ENCODE data around the gene SLC35G3.
"Not testable (repeated sequence)": the region's sequence is repeated elsewhere in the genome, so short reads cannot be mapped to it uniquely, and the experiment has no call there.

SLC35G3 gene

DNA sequence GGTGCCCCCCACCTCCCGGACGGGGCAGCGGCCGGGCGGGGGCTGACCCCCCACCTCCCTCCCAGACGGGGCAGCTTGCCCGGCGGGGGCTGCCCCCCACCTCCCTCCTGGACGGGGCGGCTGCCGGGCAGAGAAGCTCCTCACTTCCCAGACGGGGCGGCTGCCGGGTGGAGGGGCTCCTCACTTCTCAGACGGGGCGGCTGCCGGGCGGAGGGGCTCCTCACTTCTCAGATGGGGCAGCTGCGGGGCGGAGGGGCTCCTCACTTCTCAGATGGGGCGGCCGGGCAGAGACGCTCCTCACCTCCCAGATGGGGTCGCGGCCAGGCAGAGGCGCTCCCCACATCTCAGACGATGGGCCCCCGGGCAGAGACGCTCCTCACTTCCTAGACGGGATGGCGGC is 869 bp upstream of the SLC35G3 start:
- not testable (repeated sequence) for H4K91ac ChIP-seq (ENCODE audit: low read depth, low read length); H3K4me1 ChIP-seq (ENCODE audit: control insufficient read depth in 1 of 2, insufficient read depth in 2 of 2, low read length in 2 of 2); H3K9ac ChIP-seq (ENCODE audit: low read length); H3K79me1 ChIP-seq (ENCODE audit: low read length); H3K4me2 ChIP-seq (ENCODE audit: low read length); H3K9me3 ChIP-seq (ENCODE audit: insufficient read depth, low read depth, low read length); H3K27me3 ChIP-seq (ENCODE audit: insufficient read depth, low read length); H2AFZ ChIP-seq (ENCODE audit: insufficient read depth, low read length, poor library complexity); H2BK5ac ChIP-seq (ENCODE audit: low read depth, low read length, poor library complexity); H4K8ac ChIP-seq (ENCODE audit: low read depth, low read length); H3K4ac ChIP-seq (ENCODE audit: low read depth, low read length); H3K23ac ChIP-seq (ENCODE audit: low read length); DNase-seq; H3K27ac ChIP-seq (ENCODE audit: low read depth, low read length); H3K18ac ChIP-seq (ENCODE audit: low read length); H2AK5ac ChIP-seq (ENCODE audit: low read length); H2BK12ac ChIP-seq (ENCODE audit: low read length); H3K4me3 ChIP-seq (ENCODE audit: low read depth, low read length); H2BK120ac ChIP-seq (ENCODE audit: insufficient read depth, low read length, poor library complexity); H3K79me2 ChIP-seq (ENCODE audit: control insufficient read depth, insufficient read depth, low read length, poor library complexity); H3K36me3 ChIP-seq (ENCODE audit: control insufficient read depth in 1 of 2, insufficient read depth in 2 of 2, low read length in 2 of 2); H4K12ac ChIP-seq (ENCODE audit: low read depth, low read length); H3K14ac ChIP-seq (ENCODE audit: low read length)
- WGBS (ENCODE audit: extremely low coverage, insufficient coverage, insufficient read length): no CpG with 5 or more reads among the region's 31 CpGs

DNA sequence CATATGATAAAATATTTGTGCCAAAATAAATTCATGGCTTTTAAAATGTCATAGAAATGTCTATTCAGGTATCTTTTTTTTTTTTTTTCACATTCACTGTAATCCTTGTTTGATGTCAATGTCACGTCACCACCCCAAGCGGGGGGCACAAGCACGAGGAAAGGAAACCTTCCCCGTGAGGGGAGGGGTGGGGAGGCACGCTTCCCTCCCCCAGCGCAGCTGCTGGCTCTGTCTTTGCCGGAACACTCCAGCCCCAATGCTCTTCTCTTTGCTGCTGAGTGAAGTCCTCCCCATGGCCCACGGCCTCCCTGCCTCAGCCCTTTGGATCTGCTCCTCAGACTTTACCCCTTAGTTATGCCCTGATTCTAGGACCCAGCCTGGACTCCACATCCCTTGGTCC is 1.5 kb downstream of the SLC35G3 start:
- Histone ChIP-seq H3K4me1 (ENCODE audit: control insufficient read depth in 1 of 2, insufficient read depth in 2 of 2, low read length in 2 of 2) (no peaks in the 10 kb centered on the region), H3K79me2 (ENCODE audit: control insufficient read depth, insufficient read depth, low read length, poor library complexity) (no peaks in the 10 kb centered on the region), H2BK120ac (ENCODE audit: insufficient read depth, low read length, poor library complexity) (no peak overlapping the region)

DNA sequence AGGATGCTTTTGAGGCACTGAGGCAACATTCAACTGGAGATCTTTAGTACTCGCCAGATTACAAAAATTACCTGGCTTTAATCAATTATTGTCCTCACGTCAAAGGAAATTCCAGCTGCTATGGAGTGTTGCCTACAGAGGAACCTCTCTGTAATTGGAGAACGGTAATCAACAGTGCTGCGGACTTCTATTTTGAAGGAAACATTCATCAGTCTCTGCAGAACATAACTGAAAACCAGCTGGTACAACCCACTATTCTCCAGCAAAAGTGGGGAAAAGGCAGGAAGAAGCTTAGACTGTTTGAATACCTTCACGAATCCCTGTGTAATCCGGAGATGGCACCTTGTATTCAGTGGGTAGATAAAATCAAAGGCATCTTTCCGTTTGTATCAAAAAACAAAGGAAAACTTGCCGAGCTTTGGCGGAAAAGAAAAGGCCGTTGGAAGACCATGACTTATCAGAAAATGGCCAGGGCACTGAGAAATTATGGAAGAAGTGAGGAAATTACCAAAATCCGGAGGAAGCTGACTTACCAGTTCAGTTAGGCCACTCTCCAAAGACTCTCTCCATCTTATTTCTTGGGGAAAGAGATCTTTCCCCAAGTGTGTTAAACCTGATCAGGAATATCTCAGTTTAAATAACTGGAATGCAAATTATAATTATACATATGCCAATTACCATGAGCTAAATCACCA is 3.0 kb downstream of the SLC35G3 start:
- H3K4me3 ChIP-seq (ENCODE audit: low read depth, low read length): no peak overlapping the region
- no peak overlapping the region for H3K4ac ChIP-seq (ENCODE audit: low read depth, low read length)
- H2AFZ ChIP-seq (ENCODE audit: insufficient read depth, low read length, poor library complexity): no peak overlapping the region
- H3K9ac ChIP-seq (ENCODE audit: low read length): no peak overlapping the region
- H3K4me2 ChIP-seq (ENCODE audit: low read length): no peak overlapping the region
- H3K4me1 ChIP-seq (ENCODE audit: control insufficient read depth in 1 of 2, insufficient read depth in 2 of 2, low read length in 2 of 2): no peaks in the 10 kb centered on the region
- no CpG with 5 or more reads among the region's 11 CpGs for WGBS (ENCODE audit: extremely low coverage, insufficient coverage, insufficient read length)
- H3K14ac ChIP-seq (ENCODE audit: low read length): no peak overlapping the region
- H2AK5ac ChIP-seq (ENCODE audit: low read length): no peak overlapping the region
- H3K27me3 ChIP-seq (ENCODE audit: insufficient read depth, low read length): no peaks in the 10 kb centered on the region
- H3K79me1 ChIP-seq (ENCODE audit: low read length): no peaks in the 10 kb centered on the region
- no peak overlapping the region for H3K23ac ChIP-seq (ENCODE audit: low read length)
- no peak overlapping the region for H4K91ac ChIP-seq (ENCODE audit: low read depth, low read length)
- H4K12ac ChIP-seq (ENCODE audit: low read depth, low read length): no peak overlapping the region
- no peak overlapping the region for H3K18ac ChIP-seq (ENCODE audit: low read length)
- no peak overlapping the region for H2BK120ac ChIP-seq (ENCODE audit: insufficient read depth, low read length, poor library complexity)
- H3K36me3 ChIP-seq (ENCODE audit: control insufficient read depth in 1 of 2, insufficient read depth in 2 of 2, low read length in 2 of 2): no peaks in the 10 kb centered on the region
- no peak overlapping the region for H3K27ac ChIP-seq (ENCODE audit: low read depth, low read length)
- H2BK12ac ChIP-seq (ENCODE audit: low read length): no peak overlapping the region
- DNase-seq: no peak
- no peak overlapping the region for H2BK5ac ChIP-seq (ENCODE audit: low read depth, low read length, poor library complexity)
- peaks cover 2% of the 10 kb centered on the region for H3K9me3 ChIP-seq (ENCODE audit: insufficient read depth, low read depth, low read length)
- H4K8ac ChIP-seq (ENCODE audit: low read depth, low read length): no peak overlapping the region
- no peaks in the 10 kb centered on the region for H3K79me2 ChIP-seq (ENCODE audit: control insufficient read depth, insufficient read depth, low read length, poor library complexity)

More for the DNA sequence above, 1.5 kb downstream of the SLC35G3 start:
- H2BK5ac ChIP-seq (ENCODE audit: low read depth, low read length, poor library complexity): no peak overlapping the region
- H3K27me3 ChIP-seq (ENCODE audit: insufficient read depth, low read length): no peaks in the 10 kb centered on the region
- no peaks in the 10 kb centered on the region for H3K36me3 ChIP-seq (ENCODE audit: control insufficient read depth in 1 of 2, insufficient read depth in 2 of 2, low read length in 2 of 2)
- no peak overlapping the region for H3K14ac ChIP-seq (ENCODE audit: low read length)
- peaks cover 2% of the 10 kb centered on the region for H3K9me3 ChIP-seq (ENCODE audit: insufficient read depth, low read depth, low read length)
- H3K4me3 ChIP-seq (ENCODE audit: low read depth, low read length): no peak overlapping the region
- DNase-seq: no peak
- H3K27ac ChIP-seq (ENCODE audit: low read depth, low read length): no peak overlapping the region
- H3K9ac ChIP-seq (ENCODE audit: low read length): no peak overlapping the region
- H3K79me1 ChIP-seq (ENCODE audit: low read length): no peaks in the 10 kb centered on the region
- H2BK12ac ChIP-seq (ENCODE audit: low read length): no peak overlapping the region
- H3K4ac ChIP-seq (ENCODE audit: low read depth, low read length): no peak overlapping the region
- no peak overlapping the region for H3K4me2 ChIP-seq (ENCODE audit: low read length)
- no peak overlapping the region for H2AFZ ChIP-seq (ENCODE audit: insufficient read depth, low read length, poor library complexity)
- H2AK5ac ChIP-seq (ENCODE audit: low read length): no peak overlapping the region
- H4K91ac ChIP-seq (ENCODE audit: low read depth, low read length): no peak overlapping the region
- WGBS (ENCODE audit: extremely low coverage, insufficient coverage, insufficient read length): no CpG with 5 or more reads among the region's 8 CpGs
- H4K8ac ChIP-seq (ENCODE audit: low read depth, low read length): no peak overlapping the region
- no peak overlapping the region for H3K18ac ChIP-seq (ENCODE audit: low read length)
- no peak overlapping the region for H3K23ac ChIP-seq (ENCODE audit: low read length)
- H4K12ac ChIP-seq (ENCODE audit: low read depth, low read length): no peak overlapping the region

DNA sequence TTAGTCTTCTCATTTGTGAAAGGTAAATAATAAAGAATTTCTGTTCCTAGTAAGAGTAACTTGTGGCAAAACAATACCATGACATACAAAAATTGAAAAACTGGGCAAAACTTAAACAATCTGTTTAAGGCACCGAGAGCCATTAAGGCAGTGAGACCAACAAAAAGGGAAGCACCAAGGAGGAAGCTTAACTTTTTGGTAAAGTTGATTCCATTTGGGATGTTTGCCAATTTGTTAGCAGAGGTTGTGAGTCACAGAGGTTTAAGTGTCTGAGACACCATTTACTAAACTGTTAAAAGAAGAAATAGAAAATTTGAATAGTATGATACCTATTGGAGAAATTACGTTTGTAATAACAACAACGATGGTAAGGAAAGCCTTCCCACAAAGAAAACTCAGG is 4.9 kb downstream of the SLC35G3 start:
- Histone ChIP-seq H3K4me3 (ENCODE audit: low read depth, low read length) (no peak overlapping the region), H4K12ac (ENCODE audit: low read depth, low read length) (no peak overlapping the region), H3K27me3 (ENCODE audit: insufficient read depth, low read length) (no peaks in the 10 kb centered on the region), H3K4ac (ENCODE audit: low read depth, low read length) (no peak overlapping the region), H3K4me2 (ENCODE audit: low read length) (no peak overlapping the region), H4K91ac (ENCODE audit: low read depth, low read length) (no peak overlapping the region), H3K18ac (ENCODE audit: low read length) (no peak overlapping the region), H3K4me1 (ENCODE audit: control insufficient read depth in 1 of 2, insufficient read depth in 2 of 2, low read length in 2 of 2) (no peaks in the 10 kb centered on the region), H2AK5ac (ENCODE audit: low read length) (no peak overlapping the region), H2BK12ac (ENCODE audit: low read length) (no peak overlapping the region), H2BK120ac (ENCODE audit: insufficient read depth, low read length, poor library complexity) (no peak overlapping the region), H4K8ac (ENCODE audit: low read depth, low read length) (no peak overlapping the region), H3K36me3 (ENCODE audit: control insufficient read depth in 1 of 2, insufficient read depth in 2 of 2, low read length in 2 of 2) (no peaks in the 10 kb centered on the region), H3K9me3 (ENCODE audit: insufficient read depth, low read depth, low read length) (no peaks in the 10 kb centered on the region), H2AFZ (ENCODE audit: insufficient read depth, low read length, poor library complexity) (no peak overlapping the region), H3K23ac (ENCODE audit: low read length) (no peak overlapping the region), H3K27ac (ENCODE audit: low read depth, low read length) (no peak overlapping the region), H3K9ac (ENCODE audit: low read length) (no peak overlapping the region), H3K14ac (ENCODE audit: low read length) (no peak overlapping the region), H3K79me2 (ENCODE audit: control insufficient read depth, insufficient read depth, low read length, poor library complexity) (no peaks in the 10 kb centered on the region), H3K79me1 (ENCODE audit: low read length) (no peaks in the 10 kb centered on the region), H2BK5ac (ENCODE audit: low read depth, low read length, poor library complexity) (no peak overlapping the region)
- no CpG with 5 or more reads among the region's 3 CpGs for WGBS (ENCODE audit: extremely low coverage, insufficient coverage, insufficient read length)
- DNase-seq: peak in 1 of 2 donors; percentile 28

Data from trophoblast cell (in vitro differentiated cells and primary cell).